H1 (cell line): ENCODE measurements around the gene NMNAT3. TPM values are rescaled to one million over a fixed set of nuclear protein-coding genes. Genes with fewer than 3 reads are reported as not detected.

ENCODE experiments used
- HDAC2 ChIP-seq, 2 experiments: fragments of 300-600 bp in 1 of 2; sonication (generic) in 1 of 2; IDR thresholded peaks; 2 replicates each; pipeline ENCODE4 v1.6.1; 2011 to 2012; ENCODE audit warnings: low read depth in 2 of 2, low read length in 2 of 2, mild to moderate bottlenecking in 2 of 2, moderate library complexity in 2 of 2, borderline replicate concordance in 1 of 2, inconsistent platforms in 1 of 2
- KDM5A ChIP-seq: fragments of 200-600 bp; IDR thresholded peaks from 2 replicates; pipeline ENCODE4 v1.7.1; 2012; ENCODE audit warnings: mild to moderate bottlenecking, low read length, inconsistent platforms, mixed read lengths
- POU5F1 ChIP-seq: IDR thresholded peaks from 2 replicates; pipeline ENCODE4 v1.6.1; 2011; ENCODE audit warnings: low read depth, mild to moderate bottlenecking, low read length, moderate library complexity
- TBP ChIP-seq: IDR thresholded peaks from 2 replicates; pipeline ENCODE4 v1.6.1; 2011; ENCODE audit warnings: low read depth, low read length, improper control_type of control experiment
- polyA plus RNA-seq, 7 experiments: library from polyadenylated mRNA; depleted of rRNA in 3 of 7; stranded (reverse) in 5 of 7; unstranded in 2 of 7; fragments of >200 nt in 5 of 7; fragments of 200-250 nt in 2 of 7; gene quantifications; 1 replicate in 5 of 7; 2 replicates in 1 of 7; 4 replicates in 1 of 7; pipeline versions ENCODE4 v1.2.1 to v1.2.3, GENCODE V29; 2011 to 2013; ENCODE audit warnings: missing spikeins in 2 of 7, mixed read lengths in 2 of 7
- total RNA-seq: library from RNA; stranded (reverse); fragmentation: NEBNext Ultra II Directional; extraction: Animal tissue kit (Norgen Biotek cat#: 25700); gene quantifications from 2 replicates; pipeline ENCODE4 v1.2.1, GENCODE V29; 2021
- TF ChIP-seq, protein P1 (sequence below): fragments of 300-600 bp; sonication (generic); IDR thresholded peaks from 2 replicates; pipeline ENCODE4 v1.7.1; 2012; ENCODE audit warnings: low read length, moderate library complexity, mild to moderate bottlenecking, inconsistent platforms; ENCODE audit not compliant: insufficient replicate concordance

The NMNAT3 gene
- total and polyA plus RNA-seq, 2 of the 8 experiments (the other 6 are each of a cell fraction or from before 2014, with no cell fraction given), result 4.2 to 4.3 TPM

DNA sequence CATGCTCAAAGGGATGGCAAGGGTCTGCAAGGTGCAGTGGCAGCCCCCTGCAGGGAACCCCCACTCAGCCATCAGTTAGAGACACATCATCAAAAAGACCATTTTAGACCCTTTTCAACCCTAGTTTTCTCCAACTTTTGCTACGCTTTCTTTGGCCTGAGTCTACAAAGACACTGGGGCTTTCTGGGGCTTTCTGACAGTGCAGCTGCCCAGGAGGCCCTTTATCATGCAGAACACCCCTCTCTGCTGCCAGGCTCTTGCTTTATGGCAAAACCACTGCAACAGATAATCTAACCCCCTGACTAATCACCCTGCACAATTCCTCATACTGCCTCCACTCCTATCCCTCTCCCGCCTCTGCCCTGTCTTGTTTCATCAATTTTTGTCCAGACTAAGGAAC is 2.4 kb downstream of the NMNAT3 start (continued):
- TF ChIP-seq, protein P1, sequence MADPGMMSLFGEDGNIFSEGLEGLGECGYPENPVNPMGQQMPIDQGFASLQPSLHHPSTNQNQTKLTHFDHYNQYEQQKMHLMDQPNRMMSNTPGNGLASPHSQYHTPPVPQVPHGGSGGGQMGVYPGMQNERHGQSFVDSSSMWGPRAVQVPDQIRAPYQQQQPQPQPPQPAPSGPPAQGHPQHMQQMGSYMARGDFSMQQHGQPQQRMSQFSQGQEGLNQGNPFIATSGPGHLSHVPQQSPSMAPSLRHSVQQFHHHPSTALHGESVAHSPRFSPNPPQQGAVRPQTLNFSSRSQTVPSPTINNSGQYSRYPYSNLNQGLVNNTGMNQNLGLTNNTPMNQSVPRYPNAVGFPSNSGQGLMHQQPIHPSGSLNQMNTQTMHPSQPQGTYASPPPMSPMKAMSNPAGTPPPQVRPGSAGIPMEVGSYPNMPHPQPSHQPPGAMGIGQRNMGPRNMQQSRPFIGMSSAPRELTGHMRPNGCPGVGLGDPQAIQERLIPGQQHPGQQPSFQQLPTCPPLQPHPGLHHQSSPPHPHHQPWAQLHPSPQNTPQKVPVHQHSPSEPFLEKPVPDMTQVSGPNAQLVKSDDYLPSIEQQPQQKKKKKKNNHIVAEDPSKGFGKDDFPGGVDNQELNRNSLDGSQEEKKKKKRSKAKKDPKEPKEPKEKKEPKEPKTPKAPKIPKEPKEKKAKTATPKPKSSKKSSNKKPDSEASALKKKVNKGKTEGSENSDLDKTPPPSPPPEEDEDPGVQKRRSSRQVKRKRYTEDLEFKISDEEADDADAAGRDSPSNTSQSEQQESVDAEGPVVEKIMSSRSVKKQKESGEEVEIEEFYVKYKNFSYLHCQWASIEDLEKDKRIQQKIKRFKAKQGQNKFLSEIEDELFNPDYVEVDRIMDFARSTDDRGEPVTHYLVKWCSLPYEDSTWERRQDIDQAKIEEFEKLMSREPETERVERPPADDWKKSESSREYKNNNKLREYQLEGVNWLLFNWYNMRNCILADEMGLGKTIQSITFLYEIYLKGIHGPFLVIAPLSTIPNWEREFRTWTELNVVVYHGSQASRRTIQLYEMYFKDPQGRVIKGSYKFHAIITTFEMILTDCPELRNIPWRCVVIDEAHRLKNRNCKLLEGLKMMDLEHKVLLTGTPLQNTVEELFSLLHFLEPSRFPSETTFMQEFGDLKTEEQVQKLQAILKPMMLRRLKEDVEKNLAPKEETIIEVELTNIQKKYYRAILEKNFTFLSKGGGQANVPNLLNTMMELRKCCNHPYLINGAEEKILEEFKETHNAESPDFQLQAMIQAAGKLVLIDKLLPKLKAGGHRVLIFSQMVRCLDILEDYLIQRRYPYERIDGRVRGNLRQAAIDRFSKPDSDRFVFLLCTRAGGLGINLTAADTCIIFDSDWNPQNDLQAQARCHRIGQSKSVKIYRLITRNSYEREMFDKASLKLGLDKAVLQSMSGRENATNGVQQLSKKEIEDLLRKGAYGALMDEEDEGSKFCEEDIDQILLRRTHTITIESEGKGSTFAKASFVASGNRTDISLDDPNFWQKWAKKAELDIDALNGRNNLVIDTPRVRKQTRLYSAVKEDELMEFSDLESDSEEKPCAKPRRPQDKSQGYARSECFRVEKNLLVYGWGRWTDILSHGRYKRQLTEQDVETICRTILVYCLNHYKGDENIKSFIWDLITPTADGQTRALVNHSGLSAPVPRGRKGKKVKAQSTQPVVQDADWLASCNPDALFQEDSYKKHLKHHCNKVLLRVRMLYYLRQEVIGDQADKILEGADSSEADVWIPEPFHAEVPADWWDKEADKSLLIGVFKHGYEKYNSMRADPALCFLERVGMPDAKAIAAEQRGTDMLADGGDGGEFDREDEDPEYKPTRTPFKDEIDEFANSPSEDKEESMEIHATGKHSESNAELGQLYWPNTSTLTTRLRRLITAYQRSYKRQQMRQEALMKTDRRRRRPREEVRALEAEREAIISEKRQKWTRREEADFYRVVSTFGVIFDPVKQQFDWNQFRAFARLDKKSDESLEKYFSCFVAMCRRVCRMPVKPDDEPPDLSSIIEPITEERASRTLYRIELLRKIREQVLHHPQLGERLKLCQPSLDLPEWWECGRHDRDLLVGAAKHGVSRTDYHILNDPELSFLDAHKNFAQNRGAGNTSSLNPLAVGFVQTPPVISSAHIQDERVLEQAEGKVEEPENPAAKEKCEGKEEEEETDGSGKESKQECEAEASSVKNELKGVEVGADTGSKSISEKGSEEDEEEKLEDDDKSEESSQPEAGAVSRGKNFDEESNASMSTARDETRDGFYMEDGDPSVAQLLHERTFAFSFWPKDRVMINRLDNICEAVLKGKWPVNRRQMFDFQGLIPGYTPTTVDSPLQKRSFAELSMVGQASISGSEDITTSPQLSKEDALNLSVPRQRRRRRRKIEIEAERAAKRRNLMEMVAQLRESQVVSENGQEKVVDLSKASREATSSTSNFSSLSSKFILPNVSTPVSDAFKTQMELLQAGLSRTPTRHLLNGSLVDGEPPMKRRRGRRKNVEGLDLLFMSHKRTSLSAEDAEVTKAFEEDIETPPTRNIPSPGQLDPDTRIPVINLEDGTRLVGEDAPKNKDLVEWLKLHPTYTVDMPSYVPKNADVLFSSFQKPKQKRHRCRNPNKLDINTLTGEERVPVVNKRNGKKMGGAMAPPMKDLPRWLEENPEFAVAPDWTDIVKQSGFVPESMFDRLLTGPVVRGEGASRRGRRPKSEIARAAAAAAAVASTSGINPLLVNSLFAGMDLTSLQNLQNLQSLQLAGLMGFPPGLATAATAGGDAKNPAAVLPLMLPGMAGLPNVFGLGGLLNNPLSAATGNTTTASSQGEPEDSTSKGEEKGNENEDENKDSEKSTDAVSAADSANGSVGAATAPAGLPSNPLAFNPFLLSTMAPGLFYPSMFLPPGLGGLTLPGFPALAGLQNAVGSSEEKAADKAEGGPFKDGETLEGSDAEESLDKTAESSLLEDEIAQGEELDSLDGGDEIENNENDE, result no peak
- peak in 1 of 2 experiments; percentile 86; a peak in 2 of 4 replicates for TF ChIP-seq HDAC2 (IDR thresholded peaks at IDR 0.05; ENCODE audit: borderline replicate concordance in 1 of 2, low read depth in 2 of 2, low read length in 2 of 2)
- TF ChIP-seq KDM5A, result no peak
- TF ChIP-seq TBP, result no peak
- TF ChIP-seq POU5F1, result peak; percentile 82
